ENCODE measurements around the gene PRAME.
"Not testable (repeated sequence)": the region's sequence is repeated elsewhere in the genome, so short reads cannot be mapped to it uniquely, and the experiment has no call there.

The PRAME gene, protein sequence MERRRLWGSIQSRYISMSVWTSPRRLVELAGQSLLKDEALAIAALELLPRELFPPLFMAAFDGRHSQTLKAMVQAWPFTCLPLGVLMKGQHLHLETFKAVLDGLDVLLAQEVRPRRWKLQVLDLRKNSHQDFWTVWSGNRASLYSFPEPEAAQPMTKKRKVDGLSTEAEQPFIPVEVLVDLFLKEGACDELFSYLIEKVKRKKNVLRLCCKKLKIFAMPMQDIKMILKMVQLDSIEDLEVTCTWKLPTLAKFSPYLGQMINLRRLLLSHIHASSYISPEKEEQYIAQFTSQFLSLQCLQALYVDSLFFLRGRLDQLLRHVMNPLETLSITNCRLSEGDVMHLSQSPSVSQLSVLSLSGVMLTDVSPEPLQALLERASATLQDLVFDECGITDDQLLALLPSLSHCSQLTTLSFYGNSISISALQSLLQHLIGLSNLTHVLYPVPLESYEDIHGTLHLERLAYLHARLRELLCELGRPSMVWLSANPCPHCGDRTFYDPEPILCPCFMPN

DNA sequence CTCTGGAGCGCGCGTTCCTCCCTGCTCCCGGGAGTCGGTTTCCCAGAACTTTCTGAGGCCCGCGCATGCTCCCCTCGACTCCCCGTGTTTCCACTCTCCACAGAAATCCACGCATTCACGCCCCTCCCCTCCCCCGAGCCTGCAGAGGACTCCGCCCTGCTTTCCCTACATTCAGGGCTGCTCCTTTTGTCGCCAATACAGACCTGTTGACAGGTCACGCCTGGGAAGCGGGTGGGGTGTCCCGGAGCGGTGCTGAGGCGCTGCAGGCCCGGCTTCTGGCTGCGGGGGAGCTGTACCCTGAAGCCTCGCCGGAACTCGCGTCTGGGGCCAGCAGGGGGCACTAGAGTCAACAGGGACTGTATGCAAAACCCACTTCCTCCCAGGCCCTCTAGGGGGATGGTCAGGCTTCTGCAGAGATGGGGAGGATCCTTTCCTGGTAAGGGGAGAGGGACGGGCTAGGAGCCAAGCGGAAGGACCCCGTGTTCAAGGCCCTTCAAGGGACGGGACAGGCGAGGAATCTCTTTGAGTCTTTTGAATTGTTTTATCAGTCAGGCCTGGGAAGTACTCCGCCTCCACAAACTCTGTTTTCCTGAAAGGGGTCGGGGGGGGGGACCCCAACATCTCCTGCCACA lies at the start of gene PRAME:
PRAME (minus strand) TSS at position 294 of the 632 bp plus-strand sequence. CDS start 2,433 bp downstream, outside the sequence.
- DNase-seq, result peak in 2 of 3 experiments; percentile 10 to 60

DNA sequence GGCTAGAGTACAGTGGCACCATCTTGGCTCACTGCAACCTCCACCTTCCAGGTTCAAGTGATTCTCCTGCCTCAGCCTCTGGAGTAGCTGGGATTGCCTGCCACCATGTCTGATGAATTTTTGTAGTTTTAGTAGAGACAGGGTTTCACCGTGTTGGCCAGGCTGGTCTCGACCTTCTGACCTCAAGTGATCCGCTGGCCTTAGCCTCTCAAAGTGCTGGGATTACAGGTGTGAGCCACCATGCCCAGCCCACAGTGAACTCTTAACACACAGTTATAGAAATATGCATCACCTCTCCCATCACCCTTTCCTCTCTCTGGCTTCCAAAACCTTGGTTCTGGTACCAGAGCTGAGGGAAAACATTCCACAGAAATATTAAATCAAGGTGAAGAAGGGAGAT lies 49.0 kb upstream of the PRAME start:
- not testable (repeated sequence) for DNase-seq

DNA sequence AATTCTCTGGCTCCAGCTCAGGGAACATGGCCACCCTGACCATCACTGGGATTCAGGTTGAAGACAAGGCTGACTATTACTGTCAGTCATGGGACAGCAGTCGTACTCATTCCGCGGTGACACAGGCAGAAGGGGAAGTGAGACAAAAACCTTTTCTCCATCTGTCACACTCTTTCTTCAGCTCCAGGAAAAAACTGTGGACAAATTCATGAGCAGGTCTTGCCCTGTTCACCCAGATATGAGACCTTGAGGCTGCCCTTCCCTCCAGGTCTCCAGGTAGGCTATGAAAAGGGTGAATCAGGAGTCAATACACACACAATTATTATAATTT lies 46.0 kb upstream of the PRAME start:
- no peak for DNase-seq

DNA sequence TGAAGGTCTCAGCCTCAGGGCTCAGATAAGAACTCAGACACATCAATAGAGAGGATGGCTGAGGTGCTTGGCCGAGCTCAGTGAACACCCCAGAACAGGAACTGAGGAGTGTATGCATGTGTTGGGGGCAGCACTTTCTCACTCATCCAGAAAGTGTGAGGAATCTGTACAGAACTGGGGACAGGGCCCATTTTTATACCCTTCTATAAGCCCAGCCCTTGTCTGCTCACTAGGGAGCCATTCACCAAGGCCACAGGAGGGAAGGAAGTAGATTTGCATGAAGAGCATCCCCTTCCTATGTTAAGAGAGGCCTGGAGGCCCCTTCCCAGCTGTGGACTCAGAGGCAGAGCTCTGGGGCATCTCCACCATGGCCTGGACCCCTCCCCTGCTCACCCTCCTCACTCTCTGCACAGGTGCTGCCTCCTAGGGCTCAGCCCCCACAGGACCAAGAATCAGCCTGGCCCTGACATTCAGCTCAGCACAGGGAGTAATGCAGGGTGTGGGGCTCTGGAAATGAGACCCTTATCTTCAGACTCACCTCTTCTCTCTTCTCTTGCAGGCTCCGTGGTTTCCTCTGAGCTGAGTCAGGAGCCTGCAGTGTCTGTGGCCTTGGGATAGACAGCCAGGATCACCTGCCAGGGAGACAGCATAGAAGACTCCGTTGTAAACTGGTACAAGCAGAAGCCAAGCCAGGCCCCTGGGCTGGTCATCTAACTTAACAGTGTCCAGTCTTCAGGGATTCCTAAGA lies 45.4 kb upstream of the PRAME start:
- DNase-seq, result no peak

DNA sequence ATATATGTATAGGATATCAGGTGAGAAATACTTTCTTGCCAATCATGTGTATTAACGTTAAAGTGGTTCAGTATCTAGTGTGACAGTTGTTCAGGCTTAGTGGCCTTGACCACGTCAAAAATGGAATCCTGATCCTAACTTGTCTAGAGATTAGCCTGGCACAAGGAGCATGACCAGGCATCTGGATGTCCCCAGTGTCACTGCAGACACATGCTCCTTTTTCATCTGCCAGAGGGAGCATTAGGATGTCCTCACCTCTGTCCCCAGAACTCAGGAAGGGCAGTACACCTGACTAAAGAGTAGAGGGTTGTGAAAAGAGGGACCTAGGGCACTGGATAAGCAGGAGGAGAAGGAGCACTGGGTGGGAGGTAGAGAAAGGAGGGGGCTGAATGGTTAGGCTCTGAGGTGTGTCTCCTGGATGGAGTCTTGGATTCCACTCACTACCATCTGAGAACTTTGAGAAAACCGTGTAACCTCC lies 44.4 kb upstream of the PRAME start:
- no peak for DNase-seq

DNA sequence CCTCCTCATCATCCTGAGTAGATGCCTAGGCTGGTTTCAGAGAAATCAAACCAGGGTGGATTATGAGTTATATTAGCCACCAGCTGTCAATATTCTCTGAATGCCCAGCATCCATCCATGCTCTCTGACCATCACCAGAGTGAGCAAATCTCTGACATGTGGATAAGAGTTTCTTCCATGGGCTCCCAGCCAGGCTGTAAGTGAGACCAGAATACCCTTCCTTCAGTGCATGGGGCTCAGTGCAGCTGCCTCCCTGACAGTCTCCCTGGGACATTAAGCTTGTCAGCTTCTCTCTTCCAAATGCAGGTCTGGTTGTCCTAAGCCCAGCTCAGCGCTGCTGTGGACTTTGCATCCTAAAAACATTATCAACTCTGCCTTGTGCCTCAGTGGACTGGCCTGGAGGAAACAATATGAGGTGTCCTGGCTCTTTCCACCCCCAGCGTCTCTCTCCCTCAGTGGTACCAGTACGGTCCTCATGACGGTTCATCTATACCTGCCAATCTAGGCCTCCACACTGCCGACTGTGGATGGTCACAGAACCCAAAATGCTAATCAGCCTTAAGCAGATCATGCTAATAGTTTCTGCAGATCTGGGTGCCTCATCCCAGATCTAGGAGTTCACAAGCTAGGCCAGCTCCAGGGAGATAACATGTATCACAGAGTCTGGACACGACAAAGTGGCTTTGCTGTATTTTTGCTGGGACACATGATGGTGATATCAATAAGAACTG lies 41.6 kb upstream of the PRAME start:
- DNase-seq, result no peak

DNA sequence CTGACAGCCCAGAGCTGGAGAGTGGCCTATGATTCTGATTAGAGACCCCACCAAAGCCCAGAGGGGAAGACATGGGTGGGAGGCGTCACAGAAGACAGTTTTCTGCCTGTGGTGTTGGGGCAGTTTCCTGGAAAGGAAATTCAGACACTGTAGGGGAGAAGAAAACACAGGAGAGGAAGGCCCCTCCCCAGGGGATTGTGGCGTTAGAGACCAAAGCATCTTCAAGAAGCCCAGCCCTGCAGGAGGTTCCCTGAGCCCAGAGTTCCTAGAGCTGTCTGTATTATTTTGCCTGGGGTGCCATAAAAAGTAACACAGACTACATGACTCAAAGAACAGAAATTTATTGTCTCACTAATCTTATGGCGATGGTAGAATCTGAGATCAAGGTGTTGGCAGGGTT lies 40.2 kb upstream of the PRAME start:
- DNase-seq, result no peak

DNA sequence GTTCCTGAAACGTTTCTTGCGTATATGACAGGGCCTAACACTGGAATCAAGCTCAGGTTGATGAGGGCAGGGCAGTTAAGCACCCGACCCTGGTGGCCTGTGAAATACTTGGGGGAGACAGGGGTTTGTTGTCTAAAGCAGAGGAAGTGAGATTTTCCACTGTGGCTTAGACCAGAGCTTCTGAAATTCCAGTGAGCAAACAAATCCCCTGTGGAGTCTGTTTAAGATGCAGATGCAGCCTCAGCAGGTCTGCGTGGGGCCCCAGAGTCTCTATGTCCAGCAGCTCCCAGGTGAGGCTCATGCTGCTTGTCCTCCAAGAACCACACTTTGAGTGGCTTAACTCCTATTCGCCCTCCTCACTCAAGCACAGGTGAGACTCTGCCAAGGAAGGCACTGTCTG lies 39.1 kb upstream of the PRAME start:
- peak in 1 of 3 experiments; percentile 19 for DNase-seq

DNA sequence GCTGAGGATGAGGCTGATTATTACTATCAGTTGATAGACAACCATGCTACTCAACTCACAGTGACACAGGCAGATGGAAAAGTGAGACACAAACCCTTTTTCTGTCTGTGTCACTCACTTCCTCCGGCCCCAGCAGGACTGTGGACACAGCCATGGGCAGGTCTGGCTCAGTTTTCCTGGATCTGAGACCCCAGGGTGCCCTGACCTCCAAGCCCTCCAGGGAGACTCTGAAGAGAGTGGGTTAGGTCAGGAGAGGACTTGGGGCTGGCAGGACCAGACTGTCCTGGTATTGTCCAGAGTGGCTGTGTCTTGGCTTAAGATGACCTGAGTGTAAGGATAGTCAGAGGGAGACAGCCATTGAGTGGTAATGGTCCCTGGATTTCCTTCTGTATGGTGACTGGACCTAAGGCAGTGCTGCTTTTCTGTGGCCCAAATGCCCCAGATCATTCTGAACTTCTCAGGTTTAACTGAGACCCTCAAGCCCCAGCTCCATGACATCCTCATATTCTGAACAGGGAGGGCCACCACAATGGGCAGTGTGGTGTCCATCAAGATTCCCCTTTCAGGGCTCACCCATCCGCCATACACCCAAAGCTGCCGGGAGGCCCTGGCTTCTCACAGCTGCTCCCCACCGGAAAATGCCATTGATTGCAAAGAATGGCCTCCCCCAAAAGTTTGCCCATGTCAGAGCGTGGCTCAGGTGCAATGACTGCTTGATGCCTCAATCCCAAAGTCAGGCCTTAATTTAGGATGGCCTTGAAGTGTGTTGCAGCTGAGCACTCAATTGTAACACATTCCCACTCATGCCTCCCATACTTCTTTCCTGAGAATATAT lies 36.2 kb upstream of the PRAME start:
- no peak for DNase-seq

DNA sequence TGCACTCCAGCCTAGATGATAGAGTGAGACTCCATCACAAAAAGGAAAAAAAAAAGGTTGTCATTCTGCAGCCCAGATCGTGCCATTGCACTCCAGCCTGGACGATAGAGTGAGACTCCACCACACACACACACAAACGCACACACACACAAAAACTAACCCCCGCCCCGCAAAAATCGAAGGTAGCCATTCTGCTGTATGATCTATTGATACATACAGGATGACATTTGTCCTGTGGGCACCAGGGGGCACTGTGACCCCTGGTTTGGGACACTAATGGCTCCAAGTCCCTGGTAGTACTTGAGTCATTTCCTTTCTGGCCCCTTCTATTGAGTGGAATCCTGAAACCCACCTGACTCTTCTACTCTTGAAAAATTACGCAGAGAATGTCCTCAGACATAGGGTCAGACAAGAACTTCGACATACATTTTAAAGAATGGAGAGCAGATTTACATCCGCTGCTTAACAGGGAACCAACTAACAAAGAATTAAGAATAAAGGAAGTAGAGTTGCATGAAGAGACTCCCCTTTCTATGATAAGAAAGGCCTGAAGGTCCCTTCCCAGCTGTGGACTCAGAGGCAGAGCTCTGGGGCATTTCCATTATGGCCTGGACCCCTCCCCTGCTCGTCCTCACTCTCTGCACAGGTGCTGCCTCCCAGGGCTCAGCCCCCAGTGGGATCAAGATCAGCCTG lies 35.0 kb upstream of the PRAME start:
- DNase-seq, result peak; percentile 1 to 54 (median 48)

DNA sequence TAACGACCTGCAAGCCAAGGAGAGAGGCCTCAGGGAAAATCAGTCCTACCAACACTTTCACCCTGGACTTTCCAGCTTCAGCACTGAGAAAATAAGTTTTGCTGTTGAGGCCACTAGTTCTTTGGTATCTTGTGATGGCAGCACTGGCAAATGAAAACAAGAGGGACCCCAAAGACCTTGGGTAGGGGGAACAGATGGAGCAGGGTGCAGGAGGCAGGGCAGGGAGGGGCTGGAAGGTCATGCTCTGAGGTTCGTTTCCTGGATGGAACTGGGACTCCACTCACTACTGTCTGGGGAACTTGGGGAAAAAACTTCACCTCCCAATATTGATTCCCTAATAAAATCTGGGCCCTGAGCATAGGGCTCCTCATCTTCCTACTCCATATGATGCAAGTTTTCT lies 34.2 kb upstream of the PRAME start:
- no peak for DNase-seq

DNA sequence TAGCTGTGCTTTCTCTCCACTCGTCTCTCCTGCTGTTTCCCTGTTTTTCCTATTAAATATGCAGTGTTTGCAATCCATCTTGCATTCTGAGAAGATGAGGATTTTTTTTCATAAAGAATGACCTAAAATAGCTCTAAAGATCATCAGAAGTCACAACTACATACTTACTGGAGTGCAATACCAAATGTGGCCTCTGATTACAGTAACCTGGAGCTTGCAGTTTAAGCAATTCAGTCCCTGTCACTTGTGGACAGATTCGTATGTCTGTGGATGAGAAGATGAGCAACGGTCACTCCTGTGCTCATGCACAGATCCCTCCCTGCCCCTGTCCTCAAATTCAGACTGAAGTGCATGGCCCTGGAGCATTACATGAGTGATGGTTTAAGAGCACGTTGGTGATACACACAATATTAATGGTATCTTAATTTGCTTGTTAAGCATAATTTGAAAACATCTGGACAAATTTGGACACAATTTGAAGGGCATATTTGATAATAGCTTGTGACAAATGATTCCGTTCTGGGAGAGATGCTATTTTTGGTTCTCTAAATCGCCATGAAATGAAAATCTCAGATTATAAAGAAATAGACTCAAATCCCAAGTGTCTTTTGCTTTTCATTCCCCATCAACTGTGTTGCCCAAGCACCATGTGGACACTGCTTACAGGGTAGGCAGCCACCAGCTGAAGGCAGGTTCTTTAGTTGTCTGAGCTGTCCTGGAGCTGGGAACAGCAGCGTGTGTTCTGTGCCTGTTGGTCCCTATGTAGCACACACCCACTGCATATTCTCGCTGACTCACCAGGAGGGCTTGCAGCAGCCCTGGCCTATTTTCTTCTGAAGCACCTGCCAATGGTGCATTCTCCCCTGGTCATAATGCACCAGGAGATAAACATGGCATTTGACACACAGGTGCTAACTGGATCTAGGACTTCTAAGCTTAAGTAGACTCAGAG lies 32.6 kb upstream of the PRAME start:
- DNase-seq, result peak in 1 of 3 experiments; percentile 10

DNA sequence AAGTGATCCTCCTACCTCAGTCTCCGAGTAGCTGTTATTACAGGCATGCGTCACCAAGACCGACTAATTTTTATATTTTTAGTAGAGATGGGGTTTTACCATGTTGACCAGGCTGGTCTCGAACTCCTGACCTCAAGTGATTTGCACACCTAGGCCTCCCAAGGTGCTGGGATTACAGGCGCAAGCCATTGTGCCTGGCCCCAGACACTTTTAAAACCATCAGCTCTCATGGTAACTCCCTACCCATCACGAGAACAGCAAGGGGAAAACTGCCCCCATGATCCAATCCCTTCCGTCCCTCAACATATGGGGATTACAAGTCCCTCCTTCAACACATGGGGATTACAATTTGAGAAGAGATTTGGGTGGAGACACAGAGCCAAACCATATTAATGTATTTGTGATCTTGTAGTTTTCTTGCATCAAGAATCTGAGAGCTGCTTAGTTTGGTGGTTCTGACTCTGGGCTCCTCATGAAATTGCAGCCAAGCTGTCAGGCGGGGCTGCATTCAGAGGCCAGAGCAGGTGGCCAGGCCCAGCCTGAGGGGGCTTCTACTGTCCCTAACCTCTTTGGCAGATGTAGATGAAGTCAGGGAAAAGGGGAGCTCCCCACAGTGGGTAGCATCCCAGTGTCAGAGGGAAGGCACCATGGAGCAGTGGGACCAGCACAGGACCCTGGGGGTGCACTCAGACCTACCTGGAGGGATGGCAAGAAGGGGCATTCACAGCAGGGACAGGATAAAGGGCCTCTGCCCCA lies 31.2 kb upstream of the PRAME start:
- DNase-seq, result no peak

DNA sequence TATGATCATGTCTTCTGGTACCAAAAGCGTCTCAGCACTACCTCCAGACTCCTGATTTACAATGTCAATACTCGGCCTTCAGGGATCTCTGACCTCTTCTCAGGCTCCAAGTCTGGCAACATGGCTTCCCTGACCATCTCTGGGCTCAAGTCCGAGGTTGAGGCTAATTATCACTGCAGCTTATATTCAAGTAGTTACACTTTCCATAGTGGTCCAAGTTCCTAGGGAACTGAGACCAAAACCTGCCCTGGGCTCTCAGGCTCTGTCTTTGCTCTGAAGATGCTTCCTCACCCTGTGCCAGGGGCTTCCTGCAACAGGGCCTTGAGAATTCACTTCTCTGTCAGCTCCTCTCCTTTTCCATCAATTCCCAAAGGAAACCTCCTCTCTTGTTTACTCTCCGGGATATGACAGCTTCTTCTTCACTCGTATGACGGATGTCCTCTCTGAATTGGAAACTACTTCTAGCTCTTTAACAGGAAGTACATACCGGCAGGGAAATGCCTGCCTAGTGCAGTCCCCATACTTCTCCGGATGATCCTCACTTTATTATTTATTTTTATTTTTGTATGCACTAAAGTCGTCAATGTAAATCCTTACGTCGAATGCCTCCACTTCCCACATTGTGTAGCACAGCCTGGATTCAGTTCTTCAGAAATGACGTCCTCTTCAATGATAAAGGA lies 29.6 kb upstream of the PRAME start:
- DNase-seq, result no peak

DNA sequence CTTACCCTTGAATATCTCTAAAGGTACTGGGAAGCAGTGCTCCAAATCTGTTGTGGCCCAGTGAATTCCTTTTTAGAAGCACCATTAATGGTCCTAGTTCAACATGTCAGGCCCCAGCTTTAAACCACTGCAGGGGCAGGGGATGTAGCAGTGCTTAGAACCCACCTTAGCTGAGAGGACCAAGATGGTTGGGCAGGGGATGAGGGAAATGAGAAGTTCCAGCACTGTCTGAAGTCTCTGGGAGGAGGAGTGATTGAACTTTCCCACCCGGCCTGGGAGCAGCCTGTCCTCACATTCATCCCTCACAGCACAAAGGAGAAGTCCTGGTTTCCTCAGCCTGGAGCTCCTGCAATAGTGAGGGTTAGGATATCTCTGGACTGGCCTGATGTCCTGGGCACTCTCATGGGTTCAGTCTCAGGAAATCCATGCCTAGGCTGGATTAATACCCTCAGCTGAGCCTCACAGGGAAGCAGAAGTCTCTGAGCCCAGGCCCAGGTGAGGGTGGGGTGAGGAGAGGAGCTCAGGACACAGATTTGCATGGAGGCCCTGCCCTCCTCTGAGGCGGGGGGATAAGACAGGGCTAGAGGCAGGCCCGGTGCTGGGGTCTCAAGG lies 28.6 kb upstream of the PRAME start:
- no peak for DNase-seq

DNA sequence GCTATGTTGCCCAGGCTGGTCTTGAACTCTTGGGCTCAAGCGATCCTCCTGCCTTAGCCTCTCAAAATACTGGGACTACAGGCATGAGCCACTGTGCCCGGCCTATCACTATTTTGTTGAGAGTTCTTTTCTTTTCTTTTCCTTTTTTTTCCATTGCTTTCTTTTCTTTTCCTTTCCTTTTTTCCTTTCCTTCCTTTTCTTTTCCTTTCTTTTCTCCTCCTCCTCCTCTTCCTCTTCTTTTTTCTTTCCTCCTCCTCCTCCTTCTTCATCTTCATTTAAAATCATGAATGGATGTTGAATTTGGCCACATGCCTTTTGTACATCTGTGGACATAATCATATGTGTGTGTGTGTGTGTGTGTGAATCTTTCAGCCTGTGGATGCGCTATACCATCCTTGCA lies 25.7 kb upstream of the PRAME start:
- no peak for DNase-seq

DNA sequence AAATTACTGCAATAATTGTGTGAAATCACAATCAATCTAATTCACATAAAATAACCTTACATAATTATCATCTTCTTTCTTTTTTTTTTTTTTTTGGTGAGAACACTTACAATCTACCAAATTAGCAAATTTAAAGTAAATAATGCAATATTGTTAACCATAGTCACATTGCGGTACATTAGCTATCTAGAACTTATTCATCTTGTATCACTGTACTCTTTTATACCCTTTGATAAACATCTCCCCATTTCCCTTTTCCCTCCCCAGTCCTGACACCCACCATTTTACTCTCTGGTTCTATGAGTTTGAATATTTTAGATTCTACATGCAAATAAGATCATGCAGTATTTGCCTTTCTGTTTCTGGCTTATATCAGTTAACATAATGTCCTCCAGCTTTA lies 24.0 kb upstream of the PRAME start:
- no peak for DNase-seq

DNA sequence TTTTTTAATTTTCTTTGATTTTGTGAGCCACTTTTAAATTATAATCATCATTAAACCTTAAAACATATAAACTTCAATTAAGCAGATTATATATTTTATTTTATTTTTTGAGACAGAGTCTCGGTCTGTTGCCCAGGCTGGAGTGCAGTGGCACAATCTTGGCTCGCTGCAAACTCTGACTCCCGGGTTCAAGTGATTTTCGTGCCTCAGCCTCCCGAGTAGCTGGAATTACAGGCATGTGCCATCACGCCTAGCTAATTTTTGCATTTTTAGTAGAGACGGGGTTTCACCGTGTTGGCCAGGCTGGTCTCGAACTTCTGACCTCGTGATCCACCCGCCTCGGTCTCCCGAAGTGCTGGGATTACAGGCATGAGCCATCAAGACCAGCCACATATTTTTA lies 22.5 kb upstream of the PRAME start:
- DNase-seq, result not testable (repeated sequence)

Measured in NCI-H1417 (cell line).